K562 (cell line): ENCODE data around the gene ETS1.

Source experiments
- CREM ChIP-seq: IDR thresholded peaks from 2 replicates; pipeline ENCODE4 v1.6.1; 2014; ENCODE audit warnings: antibody characterized with exemption, low read depth
- CTCF ChIP-seq, 3 experiments: IDR thresholded peaks in 2 of 3; conservative IDR thresholded peaks in 1 of 3; 2 replicates each; pipeline ENCODE4 v1.5.1; 2011 to 2012; ENCODE audit warnings: low read length in 3 of 3, mild to moderate bottlenecking in 3 of 3, control low read depth in 2 of 3, improper control_type of control experiment in 1 of 3, inconsistent platforms in 1 of 3, low read depth in 1 of 3, mixed read lengths in 1 of 3, moderate library complexity in 1 of 3; ENCODE audit not compliant: insufficient read depth in 2 of 3
- E4F1 ChIP-seq: fragments of 250-450 bp; sonication (Bioruptor Pico); IDR thresholded peaks from 2 replicates; pipeline ENCODE4 v1.5.0; 2021; ENCODE audit warnings: mild to moderate bottlenecking, borderline replicate concordance
- RCOR1 ChIP-seq, 2 experiments: IDR thresholded peaks; 2 replicates each; pipeline ENCODE4 v1.6.1; 2012; ENCODE audit warnings: low read depth in 2 of 2, low read length in 2 of 2, borderline replicate concordance in 1 of 2, improper control_type of control experiment in 1 of 2
- TARDBP ChIP-seq: fragments of 450-650 bp; IDR thresholded peaks from 2 replicates; pipeline ENCODE4 v1.6.1; 2016
- ZBTB2 ChIP-seq: fragments of 450-650 bp; IDR thresholded peaks from 2 replicates; pipeline ENCODE4 v1.6.1; 2016; ENCODE audit warnings: antibody characterized with exemption
- ZHX1 ChIP-seq: fragments of 150-350 bp; conservative IDR thresholded peaks from 2 replicates; pipeline ENCODE4 v1.6.1; 2014; ENCODE audit warnings: low read length

- TF ChIP-seq CTCF (IDR thresholded peaks at IDR 0.05 in 2 of 3, conservative IDR thresholded peaks at IDR 0.05 in 1 of 3; ENCODE audit: insufficient read depth in 2 of 3, low read depth in 1 of 3, low read length in 3 of 3) (no peak), ZHX1 (no peak), ZBTB2 (no peak), TARDBP (no peak), CREM (no peak), E4F1 (no peak), RCOR1 (IDR thresholded peaks at IDR 0.05; ENCODE audit: borderline replicate concordance in 1 of 2, low read depth in 2 of 2, low read length in 2 of 2) (no peak)
These were observed 88.6 kb downstream of the ETS1 start for GRCh38 chr11:128498721-128499245.
